Liver (tissue), 3 donors: ENCODE results near the gene NBAS.

Source experiments
- EGR1 ChIP-seq, 2 donors: IDR thresholded peaks; 2 replicates each; pipeline ENCODE4 v1.6.1; 2016 to 2018; ENCODE audit warnings: antibody characterized with exemption in 2 of 2, low read depth in 2 of 2
- JUND ChIP-seq, 2 donors: IDR thresholded peaks; 2 replicates each; pipeline ENCODE4 v1.6.1; 2016; ENCODE audit warnings: antibody characterized with exemption in 2 of 2
- NR2F2 ChIP-seq: IDR thresholded peaks from 2 replicates; pipeline ENCODE4 v1.6.1; 2016; ENCODE audit warnings: antibody characterized with exemption
- TF ChIP-seq, protein P1 (sequence below): fragments of 150-350 bp; IDR thresholded peaks from 2 replicates; pipeline ENCODE4 v1.5.1; 2017; ENCODE audit warnings: improper control_type of control experiment, low read depth, low read length; ENCODE audit not compliant: missing input control
- TF ChIP-seq, protein P2 (sequence below): IDR thresholded peaks from 2 replicates; pipeline ENCODE4 v1.6.1; 2016; ENCODE audit warnings: antibody characterized with exemption, mild to moderate bottlenecking
- donor health status: healthy.
- donor health status: healthy.

DNA sequence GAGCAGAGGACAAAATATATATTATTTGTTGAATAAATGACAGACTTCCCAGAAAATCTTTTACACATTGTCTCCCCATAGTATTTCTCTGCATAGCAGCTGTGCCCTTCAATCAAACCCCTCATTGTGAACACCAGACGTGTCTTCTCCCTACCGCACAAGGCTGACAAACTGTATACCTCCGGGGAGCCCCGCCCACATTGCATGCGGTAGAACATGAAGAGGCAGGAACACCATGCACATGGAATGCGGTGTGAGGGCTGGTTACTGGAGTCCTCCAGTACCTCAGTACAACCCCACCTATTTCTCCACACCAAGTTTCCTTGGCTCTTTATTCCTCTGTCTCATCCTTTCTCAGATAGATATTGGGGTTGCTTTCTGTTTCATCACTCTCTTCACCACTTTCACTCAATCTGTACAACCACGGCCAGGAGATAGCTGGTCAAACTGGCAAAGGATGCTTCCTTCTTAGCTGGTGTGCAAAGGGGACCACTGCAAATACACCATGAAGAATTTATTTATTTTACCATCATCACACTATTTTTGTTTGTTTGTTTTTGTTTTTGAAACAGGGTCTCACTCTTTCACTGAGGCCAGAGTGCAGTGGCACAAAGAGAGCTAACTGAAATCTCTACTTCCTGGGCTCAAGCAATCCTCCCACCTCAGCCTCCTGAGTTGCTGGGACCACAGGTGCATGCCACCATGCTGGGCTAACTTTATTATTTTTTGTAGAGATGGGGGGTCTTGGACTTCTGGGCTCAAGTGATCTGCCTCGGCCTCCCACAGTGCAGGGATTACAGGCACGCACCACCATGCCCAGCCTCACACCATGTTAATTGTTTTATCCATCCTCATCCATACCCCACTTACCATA lies 2.3 kb upstream of the NBAS start:
- TF ChIP-seq, protein P1, sequence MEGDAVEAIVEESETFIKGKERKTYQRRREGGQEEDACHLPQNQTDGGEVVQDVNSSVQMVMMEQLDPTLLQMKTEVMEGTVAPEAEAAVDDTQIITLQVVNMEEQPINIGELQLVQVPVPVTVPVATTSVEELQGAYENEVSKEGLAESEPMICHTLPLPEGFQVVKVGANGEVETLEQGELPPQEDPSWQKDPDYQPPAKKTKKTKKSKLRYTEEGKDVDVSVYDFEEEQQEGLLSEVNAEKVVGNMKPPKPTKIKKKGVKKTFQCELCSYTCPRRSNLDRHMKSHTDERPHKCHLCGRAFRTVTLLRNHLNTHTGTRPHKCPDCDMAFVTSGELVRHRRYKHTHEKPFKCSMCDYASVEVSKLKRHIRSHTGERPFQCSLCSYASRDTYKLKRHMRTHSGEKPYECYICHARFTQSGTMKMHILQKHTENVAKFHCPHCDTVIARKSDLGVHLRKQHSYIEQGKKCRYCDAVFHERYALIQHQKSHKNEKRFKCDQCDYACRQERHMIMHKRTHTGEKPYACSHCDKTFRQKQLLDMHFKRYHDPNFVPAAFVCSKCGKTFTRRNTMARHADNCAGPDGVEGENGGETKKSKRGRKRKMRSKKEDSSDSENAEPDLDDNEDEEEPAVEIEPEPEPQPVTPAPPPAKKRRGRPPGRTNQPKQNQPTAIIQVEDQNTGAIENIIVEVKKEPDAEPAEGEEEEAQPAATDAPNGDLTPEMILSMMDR: no peak
- TF ChIP-seq, protein P2, sequence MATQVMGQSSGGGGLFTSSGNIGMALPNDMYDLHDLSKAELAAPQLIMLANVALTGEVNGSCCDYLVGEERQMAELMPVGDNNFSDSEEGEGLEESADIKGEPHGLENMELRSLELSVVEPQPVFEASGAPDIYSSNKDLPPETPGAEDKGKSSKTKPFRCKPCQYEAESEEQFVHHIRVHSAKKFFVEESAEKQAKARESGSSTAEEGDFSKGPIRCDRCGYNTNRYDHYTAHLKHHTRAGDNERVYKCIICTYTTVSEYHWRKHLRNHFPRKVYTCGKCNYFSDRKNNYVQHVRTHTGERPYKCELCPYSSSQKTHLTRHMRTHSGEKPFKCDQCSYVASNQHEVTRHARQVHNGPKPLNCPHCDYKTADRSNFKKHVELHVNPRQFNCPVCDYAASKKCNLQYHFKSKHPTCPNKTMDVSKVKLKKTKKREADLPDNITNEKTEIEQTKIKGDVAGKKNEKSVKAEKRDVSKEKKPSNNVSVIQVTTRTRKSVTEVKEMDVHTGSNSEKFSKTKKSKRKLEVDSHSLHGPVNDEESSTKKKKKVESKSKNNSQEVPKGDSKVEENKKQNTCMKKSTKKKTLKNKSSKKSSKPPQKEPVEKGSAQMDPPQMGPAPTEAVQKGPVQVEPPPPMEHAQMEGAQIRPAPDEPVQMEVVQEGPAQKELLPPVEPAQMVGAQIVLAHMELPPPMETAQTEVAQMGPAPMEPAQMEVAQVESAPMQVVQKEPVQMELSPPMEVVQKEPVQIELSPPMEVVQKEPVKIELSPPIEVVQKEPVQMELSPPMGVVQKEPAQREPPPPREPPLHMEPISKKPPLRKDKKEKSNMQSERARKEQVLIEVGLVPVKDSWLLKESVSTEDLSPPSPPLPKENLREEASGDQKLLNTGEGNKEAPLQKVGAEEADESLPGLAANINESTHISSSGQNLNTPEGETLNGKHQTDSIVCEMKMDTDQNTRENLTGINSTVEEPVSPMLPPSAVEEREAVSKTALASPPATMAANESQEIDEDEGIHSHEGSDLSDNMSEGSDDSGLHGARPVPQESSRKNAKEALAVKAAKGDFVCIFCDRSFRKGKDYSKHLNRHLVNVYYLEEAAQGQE: no peak
- TF ChIP-seq EGR1 (IDR thresholded peaks at IDR 0.05; ENCODE audit: low read depth in 2 of 2) (no peak), JUND (IDR thresholded peaks at IDR 0.05) (no peak), NR2F2 (no peak)
